ENCODE results near the gene CTIF.

Gene CTIF

DNA sequence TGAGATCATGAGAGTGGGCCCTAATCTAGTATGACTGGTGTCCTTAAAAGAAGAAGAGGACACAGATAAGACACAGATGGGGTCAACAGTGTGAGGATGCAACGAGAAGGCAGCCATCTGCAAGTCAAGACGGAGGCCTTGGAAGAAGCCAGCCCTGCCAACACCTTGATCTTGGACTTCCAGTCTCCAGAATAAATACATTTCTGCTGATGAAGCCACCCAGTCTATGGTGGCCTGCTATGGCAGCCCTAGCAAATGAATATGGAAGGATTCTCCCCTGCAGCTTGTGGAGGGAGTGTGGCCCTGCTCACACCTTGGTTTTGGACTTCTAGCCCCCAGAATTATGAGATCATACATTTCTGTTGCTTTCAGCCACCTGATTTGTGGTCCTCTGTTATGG lies 12.3 kb downstream of the CTIF start:
- DNase-seq (ENCODE audit: low read depth) = no peak

GRCh38 chr18:48552130-48552529 lies 13.3 kb downstream of the CTIF start:
- no peak for DNase-seq (ENCODE audit: low read depth)

GRCh38 chr18:48553236-48553635 lies 14.4 kb downstream of the CTIF start:
- DNase-seq (ENCODE audit: low read depth) = no peak

DNA sequence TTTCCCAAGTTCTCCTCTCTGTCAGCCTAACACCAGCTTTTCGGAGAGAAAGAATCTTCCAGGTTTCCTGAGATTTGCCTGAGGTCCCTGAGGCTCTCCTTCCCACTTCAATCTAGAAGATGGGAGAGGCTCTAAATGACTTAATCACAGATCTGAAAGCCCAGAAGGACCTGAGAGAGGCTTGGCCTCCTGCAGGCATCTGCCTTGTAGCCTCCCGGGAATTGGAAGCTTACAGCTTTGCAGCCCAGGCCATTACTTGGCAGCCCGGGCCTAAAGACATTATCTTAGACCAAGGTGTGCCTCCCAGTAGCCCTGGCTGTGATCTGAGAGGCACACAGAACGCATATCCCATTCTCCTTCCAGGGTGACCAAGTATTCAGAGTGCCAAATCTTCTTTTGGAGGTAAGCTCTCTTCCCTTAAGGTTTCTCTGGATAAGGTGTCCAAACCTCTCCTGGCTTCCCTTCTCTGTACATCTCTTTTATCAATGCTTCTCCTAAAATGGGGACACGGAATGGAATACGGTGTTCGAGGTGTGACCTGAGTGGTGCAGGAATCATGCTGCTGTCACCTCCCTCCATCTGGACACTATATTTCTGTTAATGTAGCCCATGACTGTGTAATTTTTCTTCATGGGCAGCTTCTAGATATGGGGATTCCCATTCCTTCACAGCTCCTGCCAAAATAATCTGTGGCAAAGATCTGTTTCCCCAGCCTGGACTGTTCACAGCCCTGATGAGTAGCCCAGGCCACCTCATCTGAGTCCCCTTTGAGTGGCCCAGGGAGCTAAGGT lies 16.0 kb downstream of the CTIF start:
- DNase-seq (ENCODE audit: low read depth) = no peak

- DNase-seq (ENCODE audit: low read depth) = peak; percentile 50
These were observed 16.7 kb downstream of the CTIF start for GRCh38 chr18:48555465-48555995.

DNA sequence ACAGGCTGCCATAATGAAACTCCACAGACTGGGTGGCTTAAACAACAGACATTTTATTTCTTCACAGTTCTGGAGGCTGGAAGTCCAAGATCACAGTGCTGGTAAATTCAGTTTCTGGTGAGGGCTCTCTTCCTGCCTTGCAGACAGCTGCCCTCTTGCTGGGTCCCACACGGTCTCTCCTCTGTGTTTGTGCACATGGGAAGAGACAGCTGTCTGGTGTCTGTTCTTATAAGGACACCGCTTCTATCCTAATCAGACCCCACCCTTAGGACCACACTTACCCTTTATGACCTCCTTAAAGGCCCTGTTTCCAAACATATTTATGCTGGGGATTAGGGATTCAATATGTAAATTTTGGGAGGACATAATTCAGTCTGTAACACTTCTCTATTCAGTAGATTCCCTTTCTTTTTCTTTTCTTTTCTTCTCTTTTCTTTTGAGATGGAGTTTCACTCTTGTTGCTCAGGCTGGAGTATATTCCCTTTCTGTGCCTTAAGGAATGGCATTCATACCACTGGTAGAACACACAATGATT lies 18.9 kb downstream of the CTIF start:
- DNase-seq (ENCODE audit: low read depth) = no peak

- DNase-seq (ENCODE audit: low read depth) = no peak
These were observed 19.4 kb downstream of the CTIF start for GRCh38 chr18:48558248-48558647.

DNA sequence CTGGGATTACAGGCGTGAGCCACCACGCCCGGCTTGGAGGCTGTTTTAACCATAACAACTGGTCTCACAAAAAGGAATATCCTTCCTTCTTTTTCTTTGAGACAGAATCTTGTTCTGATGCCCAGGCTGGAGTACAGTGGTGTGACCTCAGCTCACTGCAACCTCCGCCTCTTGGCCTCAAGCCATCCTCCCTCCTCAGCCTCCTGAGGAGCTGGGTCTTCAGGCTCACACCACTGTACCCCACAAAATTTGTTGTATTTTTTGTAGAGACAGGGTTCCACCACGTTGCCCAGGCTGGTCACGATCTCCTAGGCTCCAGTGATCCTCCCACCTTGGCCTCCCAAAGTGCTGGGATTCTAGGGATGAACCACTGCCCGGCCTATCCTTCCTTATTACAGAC lies 21.7 kb downstream of the CTIF start:
- DNase-seq (ENCODE audit: low read depth) = no peak

DNA sequence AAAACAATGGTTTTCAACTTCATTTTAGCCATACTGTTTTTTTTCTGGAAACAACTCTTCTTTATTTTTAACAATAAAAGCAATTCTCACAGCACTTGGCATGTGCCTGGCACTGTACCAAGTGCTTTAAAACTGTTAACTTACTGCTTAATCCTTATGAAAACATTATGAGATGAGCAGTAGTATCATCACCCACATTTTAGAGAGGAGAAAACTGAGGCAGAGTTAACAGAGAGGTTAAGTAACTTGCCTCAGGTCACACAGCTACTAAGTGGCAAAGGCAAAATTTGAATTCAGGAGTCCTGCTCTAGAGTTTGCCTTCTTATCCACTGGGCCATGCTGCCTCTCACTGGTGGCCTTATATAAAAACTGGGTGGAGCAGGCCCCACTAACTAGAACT lies 23.2 kb downstream of the CTIF start:
- DNase-seq (ENCODE audit: low read depth) = peak; percentile 51

GRCh38 chr18:48563027-48563426 lies 24.2 kb downstream of the CTIF start:
- peak; percentile 95 for DNase-seq (ENCODE audit: low read depth)

GRCh38 chr18:48564139-48564538 lies 25.3 kb downstream of the CTIF start:
- DNase-seq (ENCODE audit: low read depth) = no peak

DNA sequence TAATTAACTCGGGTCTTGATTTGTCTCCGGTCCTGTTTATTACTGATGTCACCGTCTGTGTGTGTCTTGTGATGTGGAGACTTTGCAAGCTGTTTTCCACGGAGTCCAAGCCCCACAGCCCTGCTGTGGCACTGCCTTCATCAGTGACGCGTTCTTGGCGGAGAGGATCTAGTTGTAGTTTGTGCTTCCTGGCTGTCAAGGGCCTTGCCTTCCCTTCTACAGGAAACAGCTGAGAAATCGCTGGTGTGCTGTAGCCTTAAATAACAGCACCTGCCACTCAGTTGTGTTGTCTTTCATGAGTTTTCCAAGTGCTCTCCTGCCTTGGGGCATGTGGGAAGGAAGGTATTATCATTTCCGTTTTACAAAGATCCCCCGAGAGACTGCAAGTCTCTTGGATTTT lies 26.3 kb downstream of the CTIF start:
- no peak for DNase-seq (ENCODE audit: low read depth)

DNA sequence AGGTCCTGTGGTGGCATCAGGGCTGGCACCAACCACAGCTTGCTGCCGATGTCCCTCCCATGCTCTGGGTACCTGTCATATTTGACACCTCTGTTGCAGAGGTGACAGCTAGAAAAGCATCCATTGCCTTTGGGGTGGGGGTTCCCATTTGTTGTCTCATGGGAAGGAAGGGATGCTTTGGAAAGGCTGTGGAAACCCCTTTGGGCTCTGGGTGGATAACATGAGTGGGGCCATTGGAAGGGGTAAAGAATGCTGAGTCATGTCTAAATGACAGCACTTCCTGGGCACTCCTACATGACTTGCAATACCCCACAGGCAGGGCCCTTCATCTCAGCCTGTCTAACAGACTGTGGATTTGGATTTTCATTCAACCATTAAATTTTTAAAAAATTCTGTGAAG lies 27.8 kb downstream of the CTIF start:
- DNase-seq (ENCODE audit: low read depth) = peak; percentile 40

GRCh38 chr18:48567388-48567787 lies 28.6 kb downstream of the CTIF start:
- DNase-seq (ENCODE audit: low read depth) = no peak

DNA sequence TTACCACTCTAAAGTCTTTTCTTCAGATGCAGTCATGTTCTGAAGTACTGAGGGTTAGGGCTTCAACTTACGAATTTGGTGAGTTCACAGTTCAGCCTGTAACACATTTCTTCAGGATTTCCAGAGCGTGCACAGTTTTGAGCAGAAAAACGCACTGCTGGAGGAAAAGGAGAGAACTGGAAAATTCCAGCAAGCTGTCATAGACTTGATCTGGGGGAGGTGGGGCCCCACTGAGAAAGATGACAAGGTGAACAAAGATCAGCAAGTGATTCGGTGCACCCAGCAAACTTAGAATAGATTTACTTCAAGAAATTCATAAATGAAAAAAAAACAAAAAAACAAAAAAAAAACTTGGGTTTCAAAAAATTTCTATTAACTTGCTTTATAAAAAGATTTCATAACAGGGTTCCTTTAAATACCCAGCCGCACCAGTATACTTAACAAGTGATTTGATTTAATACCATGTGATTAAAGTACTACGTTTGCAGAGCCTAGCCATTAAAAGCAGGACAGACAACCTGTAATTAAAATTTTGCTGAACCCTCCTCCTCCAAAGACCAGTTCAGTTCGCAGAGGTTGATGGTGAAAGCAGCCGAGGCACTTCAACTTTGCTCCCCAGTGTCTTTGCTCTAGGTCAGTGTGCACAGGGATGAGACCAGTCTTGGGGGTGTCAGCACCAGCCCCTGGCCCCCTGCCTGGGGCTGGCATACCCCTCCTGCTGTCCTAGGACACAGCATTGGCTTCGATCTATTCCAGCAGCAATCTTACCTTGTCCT lies 30.5 kb downstream of the CTIF start:
- DNase-seq (ENCODE audit: low read depth) = no peak

GRCh38 chr18:48569915-48570264 lies 31.1 kb downstream of the CTIF start:
- DNase-seq (ENCODE audit: low read depth) = no peak

GRCh38 chr18:48570313-48570712 lies 31.5 kb downstream of the CTIF start:
- no peak for DNase-seq (ENCODE audit: low read depth)

GRCh38 chr18:48571639-48572384 lies 33.0 kb downstream of the CTIF start:
- no peak for DNase-seq (ENCODE audit: low read depth)

DNA sequence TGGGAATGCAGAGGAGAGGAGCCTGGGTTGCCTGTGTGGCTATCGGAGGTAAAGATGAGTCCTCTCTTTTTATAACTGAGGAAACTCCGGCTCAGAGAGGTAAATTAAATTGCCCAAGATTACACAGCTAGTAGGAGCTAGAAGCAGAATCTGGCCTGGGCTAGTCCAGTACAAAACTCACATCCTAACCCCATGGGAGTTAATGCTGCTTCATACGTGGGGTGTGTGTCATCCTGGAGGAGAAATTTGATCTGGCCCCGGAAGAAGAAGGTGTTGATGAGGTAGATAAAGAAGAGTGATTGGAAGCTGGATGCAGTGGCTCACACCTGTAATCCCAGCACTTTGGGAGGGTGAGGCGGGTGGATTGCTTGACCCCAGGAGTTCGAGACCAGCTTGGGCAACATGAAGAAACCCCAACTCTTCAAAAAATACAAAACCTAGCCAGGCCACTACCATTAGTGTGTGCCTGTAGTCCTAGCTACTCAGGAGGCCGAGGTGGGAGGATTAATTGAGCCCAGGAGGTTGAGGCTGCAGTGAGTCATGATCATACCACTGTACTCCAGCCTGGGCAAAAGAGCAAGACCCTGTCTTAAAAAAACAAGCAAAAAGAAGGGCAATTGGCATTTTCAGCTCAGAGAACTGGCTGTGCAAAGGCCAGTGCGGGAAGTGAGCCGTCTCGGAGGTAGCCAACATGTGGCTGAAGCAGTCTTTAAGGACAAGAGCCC lies 33.7 kb downstream of the CTIF start:
- peak; percentile 15 for DNase-seq (ENCODE audit: low read depth)

DNA sequence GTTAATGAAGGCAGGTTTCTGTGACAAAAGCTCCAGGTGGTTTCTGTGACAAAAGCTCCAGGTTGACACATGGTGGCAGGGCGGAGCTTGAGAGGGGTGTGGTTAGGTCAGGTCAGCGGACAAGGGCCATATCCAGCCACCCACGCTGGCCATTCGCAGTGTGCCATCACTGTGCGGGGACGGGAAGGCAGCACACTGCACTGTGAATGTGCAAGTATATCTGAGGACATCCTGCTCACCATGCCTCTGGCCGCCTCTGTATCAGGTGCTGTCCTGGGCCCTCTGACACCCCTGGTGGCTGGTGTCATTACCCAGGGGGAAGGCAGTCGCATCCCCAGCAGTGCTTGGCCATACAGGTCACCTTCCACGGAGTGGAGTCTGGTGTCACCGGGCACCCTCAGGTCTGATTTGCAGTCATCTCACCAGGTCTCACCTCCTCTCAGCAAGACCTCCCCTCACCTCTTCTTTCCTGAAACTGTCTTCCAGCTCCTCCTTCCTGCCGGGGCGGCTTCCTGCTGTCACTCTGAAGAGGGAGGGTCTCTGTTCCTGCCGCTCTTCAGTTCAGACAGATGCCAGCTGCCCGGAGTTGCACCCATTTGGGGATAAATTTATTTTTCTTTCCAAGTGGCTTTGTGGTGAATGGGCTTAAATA lies 34.9 kb downstream of the CTIF start:
- no peak for DNase-seq (ENCODE audit: low read depth)

- no peak for DNase-seq (ENCODE audit: low read depth)
These were observed 36.0 kb downstream of the CTIF start for GRCh38 chr18:48574667-48575300.

All from EH (cell line).